Stromal cell of bone marrow (primary cell): ENCODE measurements around the gene TMUB1.

Experiments used
- DNase-seq: peaks from one replicate; pipeline ENCODE4 v3.0.0-alpha.2; 2012; ENCODE audit warnings: low read depth

The TMUB1 gene

DNA sequence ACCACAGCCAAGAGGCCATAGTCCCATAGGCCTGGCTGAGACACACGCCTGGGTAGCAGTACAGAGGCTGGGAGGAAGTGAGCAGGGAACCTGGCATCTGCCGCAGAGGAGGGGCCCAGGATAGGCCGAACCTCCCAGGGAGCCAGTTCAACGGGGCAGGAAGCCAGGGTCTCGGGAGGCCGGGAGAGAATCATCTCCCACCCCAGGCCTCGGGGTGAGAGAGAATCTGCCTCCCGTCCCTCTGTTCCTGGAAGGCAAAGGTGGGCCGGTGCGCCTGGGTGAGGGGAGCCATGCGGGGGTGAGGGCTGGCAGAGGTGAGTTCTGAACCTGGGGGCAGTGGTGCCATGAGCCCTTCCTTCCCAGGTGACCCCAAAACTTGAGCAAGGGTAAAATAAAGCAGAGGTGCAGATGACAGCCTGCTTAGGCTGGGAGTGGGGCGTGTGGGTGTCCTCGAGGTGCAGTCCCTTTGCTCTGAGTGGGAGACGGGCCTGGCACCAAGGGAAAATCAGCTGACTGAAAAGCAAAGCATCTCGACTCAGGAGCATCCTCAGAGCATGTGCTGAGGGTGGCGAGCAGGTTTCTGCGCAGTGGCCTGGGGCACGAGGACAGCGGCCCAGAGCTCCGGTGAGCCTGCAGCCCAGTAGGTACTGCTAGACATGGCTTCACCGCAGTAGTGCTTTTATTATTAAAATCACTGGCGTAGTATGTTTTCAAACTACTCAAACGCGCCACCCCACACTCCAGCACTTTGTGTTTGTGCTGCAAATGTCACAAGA is 18.5 kb upstream of the TMUB1 start:
- DNase-seq, result no peak

DNA sequence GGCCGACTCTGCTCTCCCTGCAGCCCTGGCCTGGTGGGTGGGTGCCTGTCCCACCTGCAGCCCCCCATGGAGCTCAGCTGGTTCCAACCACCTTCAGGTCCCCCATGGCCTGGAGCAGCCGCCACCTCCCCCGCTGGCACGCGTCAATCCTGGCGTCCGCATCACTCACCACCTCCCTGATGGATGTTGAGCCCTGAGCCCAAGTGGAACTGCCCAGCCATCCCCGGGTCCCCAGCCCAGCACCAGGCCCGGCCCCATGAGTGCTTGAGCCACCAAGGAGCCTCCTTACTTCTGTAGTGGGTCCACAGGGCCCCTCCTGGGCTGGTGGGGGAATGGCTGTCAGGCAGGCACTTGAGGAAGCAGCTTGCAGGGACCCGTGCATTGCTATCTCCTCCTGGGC is 17.6 kb upstream of the TMUB1 start:
- no peak for DNase-seq

GRCh38 chr7:151099486-151100211 is 16.4 kb upstream of the TMUB1 start:
- DNase-seq, result no peak

DNA sequence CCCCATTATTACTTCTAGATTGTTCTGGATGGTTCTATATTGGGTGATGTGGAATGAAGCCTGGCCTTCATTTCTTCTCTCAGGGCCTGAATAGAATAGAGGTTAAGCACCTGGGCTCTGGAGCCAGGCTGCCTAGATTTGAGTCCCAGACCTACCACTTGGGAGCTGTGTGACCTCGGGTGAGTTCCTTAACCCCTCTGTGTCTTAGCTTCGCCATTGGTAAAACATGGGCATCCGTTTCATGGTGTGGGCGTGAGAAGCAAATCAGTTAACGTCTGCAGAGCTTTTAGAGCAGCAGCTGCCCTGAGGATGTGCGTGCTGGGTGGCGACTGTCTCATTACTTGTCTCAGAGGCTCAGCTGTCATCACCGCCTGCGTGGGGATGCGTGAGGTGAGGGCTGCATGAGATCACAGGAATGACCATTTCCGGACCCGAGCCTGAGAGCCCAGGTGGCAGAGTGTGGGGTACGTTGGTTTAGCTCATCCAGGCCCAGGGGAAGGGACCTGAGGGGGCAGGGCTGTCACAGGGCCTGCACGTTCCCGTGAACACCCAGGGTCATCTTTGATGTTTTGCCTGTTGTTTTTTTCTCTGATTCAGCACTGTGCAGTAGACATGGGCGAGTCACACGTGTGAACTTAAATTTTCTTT is 12.7 kb upstream of the TMUB1 start:
- no peak for DNase-seq

GRCh38 chr7:151095123-151095797 is 12.0 kb upstream of the TMUB1 start:
- no peak for DNase-seq

- no peak for DNase-seq
Observed at GRCh38 chr7:151094675-151095074, 11.4 kb upstream of the TMUB1 start.

- DNase-seq, result no peak
Observed at GRCh38 chr7:151093748-151094147, 10.5 kb upstream of the TMUB1 start.

DNA sequence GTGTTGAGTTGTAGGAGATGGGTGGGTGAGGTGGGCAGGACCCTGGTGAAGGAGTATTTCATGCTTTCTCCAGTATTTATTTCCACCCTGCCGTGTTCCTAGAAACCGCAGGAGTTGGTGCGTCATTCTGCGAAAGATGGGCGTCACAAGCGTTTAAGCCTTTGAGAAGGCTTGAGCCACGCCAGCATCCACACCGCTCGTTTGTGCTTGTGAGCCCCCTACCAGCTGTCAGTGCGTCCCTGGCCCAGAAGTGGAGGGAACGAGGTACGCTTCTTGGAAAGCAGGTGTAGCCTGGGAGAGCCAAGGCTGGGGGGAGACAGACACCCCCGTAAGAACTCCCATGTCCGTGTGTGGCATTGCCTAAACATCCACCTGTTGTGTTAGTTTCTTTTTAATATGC is 8.7 kb upstream of the TMUB1 start:
- no peak for DNase-seq

DNA sequence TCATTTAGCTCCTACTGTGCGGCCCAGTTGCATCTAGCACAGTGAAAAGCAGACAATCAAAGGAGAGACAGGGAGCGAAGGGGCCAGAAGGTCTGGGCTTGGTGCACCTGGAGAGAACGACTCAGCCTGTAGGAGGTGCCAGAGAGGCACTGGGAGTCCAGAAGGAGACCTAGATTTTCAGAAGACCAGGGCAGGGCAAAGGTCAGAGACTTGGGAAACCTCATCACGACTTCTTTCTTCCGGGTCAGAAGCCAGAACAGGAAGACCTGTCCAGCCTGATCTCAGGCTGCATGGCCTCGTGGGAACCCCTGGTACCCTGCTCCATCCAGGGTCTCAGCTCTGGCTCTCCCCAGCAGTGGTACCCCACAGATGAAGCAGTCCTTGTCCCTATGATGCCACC is 8.1 kb upstream of the TMUB1 start:
- DNase-seq, result no peak

DNA sequence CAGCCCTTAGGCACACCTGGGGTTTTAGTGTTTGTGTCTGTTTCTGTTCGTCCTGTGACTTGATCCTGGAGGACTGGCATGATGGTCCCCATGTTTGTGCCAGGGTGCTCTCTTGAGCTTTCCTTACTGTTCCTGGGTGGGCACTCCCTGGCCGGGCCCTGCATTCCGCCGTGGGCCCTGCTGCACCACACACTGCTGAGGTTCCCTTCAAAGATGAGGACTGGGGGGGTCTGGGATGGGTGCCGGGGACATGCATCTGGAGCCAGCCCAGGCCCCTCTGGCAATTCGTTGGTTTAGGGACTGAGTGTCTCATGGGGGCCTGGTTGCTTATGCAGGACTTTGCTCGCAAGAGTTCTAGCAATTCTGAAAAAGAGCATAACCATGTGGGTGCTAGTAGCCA is 7.7 kb upstream of the TMUB1 start:
- DNase-seq, result no peak

- no peak for DNase-seq
Observed at GRCh38 chr7:151089893-151090730, 6.8 kb upstream of the TMUB1 start.

DNA sequence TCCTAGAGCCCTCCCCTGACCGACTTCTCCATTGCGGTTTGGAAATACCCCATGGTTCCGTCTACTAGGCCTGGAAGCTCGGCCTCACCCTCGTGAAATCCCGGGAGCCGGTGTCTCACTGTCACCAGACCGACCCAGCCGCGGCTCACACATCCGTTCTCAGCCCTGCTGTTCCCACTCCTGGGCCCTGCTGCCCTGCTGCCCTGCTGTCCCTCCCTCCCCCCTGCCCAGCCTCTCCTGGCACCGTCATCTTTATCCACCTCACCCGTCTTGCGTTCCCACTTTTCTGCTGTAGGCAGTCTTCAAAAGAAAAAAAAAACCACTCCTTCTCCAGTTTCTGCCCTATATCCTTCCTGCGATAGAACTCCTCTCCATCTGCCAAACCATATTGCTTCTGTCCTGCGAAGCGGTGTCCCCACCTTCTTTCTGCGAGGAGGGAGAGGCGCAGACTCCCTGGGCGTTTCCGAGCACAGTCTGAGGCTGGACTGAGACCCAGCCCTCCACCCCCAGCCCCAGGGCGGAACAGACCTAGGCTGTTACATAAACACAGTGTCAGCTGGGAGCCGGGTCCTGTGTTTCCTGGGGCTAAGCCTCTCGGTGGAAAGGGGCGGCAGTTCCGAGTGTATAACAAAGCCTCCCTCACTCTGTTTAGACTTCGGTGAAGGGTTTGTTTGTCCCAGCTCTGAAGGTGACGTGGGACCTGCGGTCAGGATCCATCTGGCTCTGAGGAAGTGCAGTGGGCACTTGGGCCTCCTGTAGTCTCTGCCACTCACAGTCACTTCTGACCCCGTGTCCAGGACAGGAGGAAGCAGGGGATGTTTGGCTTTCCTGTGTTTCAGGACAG is 5.8 kb upstream of the TMUB1 start:
- peak; percentile 79 for DNase-seq

DNA sequence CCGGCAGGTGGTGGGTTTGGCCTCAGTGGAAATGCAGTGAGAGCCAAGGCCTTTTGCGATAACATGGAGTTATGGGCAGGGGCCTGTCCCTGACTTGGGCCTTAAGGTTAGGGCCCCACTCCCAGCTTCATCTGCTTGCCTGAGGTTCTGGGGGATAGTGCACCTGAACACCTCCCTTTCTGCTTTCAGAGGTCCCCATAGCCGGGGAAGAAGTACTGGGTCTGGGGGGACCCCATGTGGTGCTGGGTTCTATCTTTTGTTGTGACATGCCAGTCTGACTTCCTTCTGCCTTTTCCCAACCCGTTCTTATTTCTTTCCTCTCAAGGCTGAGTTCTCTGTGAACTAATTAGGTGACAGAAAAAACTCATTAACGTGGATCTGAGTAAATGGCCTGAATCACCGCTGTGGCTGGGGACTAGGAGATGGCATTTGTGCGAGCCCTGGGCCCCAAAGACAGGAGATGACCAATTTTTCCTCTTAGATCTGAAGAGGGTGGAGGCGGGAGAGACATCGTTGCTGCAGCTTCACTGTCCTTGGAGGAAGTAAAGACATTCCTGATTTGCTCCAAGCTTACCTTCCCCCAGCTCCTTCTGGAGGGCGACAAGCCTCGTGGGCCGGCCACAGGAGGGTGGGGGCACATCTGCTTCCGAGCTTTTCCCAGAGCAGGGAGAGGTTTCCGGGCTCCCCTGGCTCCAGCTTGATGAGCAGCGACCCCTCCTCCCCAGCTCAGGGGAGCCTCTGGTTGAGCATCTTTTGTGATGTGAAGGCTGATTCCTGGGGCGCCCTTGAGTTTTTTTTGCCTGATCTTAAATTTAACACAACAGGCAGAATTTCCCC is 4.9 kb upstream of the TMUB1 start:
- DNase-seq, result no peak

DNA sequence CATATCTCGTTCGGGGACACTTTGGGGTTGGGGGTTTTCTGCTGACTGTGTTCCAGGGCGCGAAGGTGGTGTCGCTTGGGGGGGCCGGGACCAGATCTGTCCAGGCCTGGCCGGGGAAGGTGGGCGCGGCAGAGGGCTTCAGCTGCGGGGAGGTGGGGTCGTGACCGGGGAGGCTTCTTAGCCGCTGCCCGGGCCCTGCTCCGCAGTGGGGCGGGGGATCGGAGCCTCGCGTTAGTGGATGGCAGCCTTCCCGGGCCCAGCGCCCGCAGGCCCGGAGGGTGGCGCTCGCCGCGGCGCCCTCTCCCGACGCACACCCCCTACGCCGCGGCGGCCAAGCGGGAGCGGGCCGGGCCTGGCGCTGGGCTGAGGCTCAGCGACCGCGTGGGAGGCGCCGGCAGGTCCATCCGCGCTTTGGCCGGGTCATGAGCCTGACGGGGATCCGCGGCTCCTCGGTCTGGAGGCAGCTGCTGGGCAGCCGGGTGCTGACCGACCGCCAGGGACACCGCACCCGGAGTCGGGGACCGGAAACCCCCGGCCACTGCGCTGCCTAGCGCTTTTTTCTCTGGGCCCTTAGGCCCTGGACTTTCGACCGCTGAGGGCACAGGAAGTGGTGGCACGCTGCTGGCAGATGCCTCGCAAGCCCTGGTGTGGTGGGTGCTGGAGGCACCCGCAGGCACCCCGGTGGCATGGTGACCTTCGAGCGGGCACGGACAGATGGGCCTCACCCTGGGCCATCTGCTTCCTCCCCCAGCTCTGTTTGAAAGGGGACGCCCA is 4.1 kb upstream of the TMUB1 start:
- no peak for DNase-seq

DNA sequence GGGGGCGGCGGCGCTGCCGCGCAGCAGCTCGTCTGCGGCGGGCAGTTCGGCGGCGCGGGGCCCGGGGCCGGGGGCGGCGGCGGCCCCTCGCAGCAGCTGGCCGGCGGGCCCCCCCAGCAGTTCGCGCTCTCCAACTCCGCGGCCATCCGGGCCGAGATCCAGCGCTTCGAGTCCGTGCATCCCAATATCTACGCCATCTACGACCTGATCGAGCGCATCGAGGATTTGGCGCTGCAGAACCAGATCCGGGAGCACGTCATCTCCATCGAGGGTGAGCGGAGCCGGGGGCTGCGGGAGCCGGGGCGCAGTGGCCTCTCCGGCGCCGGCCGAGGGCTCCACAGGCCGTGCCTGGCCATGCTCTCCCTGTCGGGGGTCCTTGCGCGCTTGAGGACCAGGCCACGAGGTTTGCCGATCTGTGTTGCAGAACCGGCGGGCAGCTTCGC is 3.5 kb upstream of the TMUB1 start:
- DNase-seq, result no peak

GRCh38 chr7:151085691-151086620 is 2.7 kb upstream of the TMUB1 start, which contains the start of gene AGAP3:
AGAP3 (plus strand) TSS chr7:151086475; CDS start chr7:151086742, 267 bp downstream.
- DNase-seq, result no peak

DNA sequence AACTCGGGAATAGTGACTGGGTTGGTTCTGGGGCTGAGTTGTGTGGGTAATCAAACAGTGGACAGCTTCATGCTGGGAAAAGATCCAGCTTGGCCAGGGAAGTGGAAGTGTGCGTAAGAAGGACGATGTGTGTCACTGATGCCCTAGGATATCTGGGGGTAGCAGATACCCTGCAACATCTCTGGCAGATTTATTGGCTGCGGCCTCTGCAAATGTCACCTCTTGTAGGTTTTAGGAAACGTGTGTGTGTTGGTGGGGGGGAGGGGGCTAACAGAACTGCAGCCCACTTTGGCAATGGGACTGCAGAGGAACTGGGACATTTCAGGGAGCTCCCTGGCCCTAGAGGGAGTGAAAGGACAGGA is 2.0 kb upstream of the TMUB1 start:
- DNase-seq, result no peak

GRCh38 chr7:151083824-151084160 is 499 bp upstream of the TMUB1 start:
- no peak for DNase-seq
